NCI-H1092 (cell line): ENCODE results near the gene GPBP1L1.
"Not testable (repeated sequence)": the region's sequence is repeated elsewhere in the genome, so short reads cannot be mapped to it uniquely, and the experiment has no call there.

Source experiments
- DNase-seq: peaks from one replicate; lab custom pipeline; 2025; lab: John Stamatoyannopoulos, UW

Gene GPBP1L1, protein sequence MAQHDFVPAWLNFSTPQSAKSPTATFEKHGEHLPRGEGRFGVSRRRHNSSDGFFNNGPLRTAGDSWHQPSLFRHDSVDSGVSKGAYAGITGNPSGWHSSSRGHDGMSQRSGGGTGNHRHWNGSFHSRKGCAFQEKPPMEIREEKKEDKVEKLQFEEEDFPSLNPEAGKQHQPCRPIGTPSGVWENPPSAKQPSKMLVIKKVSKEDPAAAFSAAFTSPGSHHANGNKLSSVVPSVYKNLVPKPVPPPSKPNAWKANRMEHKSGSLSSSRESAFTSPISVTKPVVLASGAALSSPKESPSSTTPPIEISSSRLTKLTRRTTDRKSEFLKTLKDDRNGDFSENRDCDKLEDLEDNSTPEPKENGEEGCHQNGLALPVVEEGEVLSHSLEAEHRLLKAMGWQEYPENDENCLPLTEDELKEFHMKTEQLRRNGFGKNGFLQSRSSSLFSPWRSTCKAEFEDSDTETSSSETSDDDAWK

DNA sequence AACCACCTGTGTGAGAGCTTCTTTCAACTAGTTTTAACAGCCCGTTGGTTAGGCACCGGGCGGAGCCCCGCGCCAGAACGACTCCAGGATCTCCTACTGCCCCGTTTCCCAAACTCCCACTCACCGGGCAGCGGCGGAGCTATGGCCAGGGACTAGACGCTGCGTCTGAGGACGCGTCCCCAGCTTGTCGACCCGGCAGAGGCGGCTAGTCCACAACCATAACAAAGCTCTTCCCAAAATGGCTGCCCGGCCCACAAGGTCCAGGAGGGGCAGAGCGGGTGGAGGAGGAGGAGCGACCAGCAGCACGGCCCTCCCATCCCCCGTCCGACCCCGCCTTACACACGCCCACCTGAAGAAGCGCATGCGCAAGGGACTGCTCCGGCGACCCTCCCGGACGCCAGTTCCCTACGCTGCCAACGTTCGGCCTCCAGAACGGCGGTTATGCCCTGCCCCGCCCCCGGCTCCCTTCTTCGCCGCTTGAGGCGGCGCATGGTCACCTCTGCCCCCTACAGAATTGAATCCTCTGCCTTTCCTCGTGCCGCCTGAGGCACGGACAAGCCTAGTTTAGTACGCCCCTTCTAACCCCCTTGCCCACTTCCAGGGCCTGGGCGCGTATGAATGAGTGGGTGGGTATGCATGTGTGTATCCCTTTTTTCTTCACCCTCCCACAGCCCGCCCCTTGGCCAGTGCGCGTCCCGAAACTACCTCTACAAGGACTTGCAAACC, at the start of gene GPBP1L1:
Gene GPBP1L1, minus strand, starts transcription at position 246 of the 726 bp plus-strand sequence. CDS start 27,446 bp downstream, outside the sequence.
- DNase-seq, result peak; percentile 99

DNA sequence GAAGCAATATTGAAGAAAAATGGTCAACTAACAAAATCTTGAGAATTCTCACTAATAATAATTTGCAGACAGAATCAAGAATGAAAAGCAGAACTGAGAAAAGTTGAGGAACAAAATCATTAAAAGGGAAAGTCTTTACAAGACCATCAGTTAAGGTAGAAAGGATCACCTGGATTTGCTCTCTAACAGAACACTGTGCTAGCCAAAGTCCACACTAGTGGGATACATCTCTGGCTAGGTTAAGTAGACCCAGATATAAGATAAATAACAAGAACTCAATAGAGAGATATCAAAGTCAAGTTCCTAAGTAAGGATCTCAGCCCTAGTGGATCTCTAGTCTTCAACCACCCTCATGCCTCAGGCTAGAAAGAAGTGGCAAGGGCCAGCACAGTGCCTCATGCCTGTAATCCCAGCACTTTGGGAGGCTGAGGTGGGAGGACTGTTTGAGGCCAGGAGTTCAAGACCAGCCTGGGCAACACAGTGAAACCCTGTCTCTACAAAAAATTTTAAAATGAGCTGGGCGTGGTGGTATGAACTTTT, 44.5 kb upstream of the GPBP1L1 start:
- no peak for DNase-seq

- DNase-seq, result no peak
Observed at GRCh38 chr1:45730075-45730779, 43.9 kb upstream of the GPBP1L1 start.

- DNase-seq, result not testable (repeated sequence)
Observed at GRCh38 chr1:45726007-45726406, 39.7 kb upstream of the GPBP1L1 start.

DNA sequence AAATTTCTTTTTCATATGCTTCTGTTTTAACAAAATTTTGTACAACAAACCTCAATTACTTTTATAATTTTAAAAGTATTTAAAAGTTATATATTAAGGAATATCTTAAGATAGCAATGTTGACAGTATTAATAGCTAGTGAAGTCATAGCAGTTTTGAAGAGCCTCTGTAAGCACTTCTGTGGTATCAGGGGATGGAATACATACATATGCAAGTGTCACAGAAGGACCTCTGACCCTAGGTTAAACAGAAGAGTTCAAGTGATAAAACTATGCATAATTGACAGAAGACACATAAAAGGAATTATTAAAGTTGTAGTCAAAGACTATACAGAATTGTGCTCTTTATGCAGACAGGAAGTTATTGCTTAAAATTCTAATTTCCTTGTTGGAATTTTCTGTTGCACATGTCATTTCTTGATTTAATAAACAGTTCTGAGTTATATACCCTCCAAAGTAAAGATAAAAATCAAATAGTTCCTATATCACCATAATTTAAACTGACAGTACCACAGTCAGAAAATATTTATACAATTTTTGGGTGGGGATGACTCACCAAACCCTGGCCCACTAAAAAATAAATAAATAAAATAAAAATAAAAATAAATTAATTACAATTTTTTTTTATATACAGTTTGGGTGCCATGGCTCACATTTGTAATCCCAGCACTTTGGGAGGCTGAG, 37.1 kb upstream of the GPBP1L1 start:
- DNase-seq, result no peak

DNA sequence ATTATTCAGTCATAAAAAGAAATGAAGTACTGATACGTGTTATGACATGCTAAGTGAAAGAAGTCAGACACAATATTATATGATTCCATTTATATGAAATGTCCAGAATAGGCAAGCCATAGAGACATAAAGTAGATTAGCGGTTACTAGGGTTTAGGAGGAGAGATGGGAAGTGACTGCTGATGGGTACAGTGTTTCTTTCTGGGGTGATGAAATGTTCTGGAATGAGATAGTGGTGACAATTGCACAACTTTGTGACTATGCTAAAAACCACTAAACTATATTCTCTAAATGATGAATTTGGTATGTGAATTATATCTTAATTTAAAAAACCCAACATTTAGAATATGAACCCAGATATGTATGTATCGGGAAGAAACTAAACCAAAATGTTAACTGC, 36.5 kb upstream of the GPBP1L1 start:
- DNase-seq, result no peak

DNA sequence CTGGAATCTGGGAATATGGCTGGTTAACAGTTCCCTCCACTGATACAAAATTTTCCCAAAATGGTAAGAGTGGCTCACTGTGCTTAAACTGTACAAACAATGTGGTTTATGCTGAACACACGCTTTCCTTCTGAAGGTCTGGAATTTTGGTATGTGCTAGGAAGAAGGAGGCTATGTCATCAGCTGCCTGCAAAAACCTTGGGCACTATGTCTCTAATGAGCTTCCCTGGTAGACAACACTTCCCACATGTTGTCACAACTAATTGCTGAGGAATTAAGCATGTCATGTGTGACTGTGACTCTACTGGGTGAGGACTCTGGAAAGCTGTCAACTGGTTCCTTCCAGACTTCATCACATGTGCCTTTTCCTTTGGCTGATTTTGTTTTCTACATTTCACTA, 34.9 kb upstream of the GPBP1L1 start:
- DNase-seq, result no peak

GRCh38 chr1:45718289-45718688, 32.0 kb upstream of the GPBP1L1 start:
- no peak for DNase-seq

DNA sequence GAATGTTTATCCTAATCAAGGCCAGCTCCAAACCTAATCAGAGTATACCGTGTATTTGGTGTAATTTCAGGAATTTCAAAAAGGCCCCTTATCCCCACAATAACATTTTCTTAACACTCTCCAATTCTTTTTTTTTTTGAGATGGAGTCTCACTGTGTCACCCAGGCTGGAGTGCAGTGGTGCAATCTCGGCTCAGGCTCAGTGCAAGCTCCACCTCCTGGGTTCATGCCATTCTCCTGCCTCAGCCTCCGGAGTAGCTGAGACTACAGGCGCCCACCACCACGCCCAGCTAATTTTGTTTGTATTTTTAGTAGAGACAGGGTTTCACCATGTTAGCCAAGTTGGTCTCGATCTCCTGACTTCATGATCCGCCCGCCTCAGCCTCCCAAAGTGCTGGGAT, 31.1 kb upstream of the GPBP1L1 start:
- DNase-seq, result not testable (repeated sequence)

GRCh38 chr1:45716700-45717099, 30.4 kb upstream of the GPBP1L1 start:
- DNase-seq, result no peak

GRCh38 chr1:45713711-45714110, 27.4 kb upstream of the GPBP1L1 start:
- no peak for DNase-seq

DNA sequence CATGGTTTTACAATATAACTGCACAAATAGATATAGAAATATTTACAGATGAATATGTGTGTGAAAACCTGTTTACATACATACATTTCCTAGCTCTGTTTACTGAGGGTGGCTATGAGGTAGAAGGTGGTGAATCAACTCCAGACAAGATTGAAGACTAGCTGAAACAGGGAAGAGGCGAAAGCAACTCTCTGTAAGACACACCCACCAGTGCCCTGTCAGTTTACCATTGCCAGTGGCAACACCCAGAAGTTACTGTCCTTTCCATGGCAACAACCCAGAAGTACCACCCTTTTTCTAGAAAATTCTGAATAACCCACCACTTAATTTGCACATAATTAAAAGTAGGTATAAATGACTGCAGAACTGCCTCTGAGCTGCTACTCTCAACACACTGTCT, 18.3 kb upstream of the GPBP1L1 start:
- no peak for DNase-seq

DNA sequence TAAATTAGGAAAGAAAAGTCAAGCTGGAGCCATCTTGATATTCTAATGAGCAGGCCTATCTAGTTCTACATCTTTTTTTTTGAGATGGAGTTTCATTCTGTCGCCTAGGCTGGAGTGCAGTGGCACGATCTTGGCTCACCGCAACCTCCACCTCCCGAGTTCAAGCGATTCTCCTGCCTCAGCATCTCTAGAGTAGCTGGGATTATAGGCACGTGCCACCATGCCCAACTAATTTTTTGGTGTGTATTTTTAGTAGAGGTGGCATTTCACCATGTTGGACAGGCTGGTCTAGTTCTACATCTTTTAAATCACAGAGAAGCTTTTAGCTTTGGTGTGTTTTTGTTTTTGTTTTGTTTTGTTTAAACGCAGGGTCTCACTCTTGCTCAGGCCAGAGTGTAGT, 8.5 kb upstream of the GPBP1L1 start:
- DNase-seq, result no peak

DNA sequence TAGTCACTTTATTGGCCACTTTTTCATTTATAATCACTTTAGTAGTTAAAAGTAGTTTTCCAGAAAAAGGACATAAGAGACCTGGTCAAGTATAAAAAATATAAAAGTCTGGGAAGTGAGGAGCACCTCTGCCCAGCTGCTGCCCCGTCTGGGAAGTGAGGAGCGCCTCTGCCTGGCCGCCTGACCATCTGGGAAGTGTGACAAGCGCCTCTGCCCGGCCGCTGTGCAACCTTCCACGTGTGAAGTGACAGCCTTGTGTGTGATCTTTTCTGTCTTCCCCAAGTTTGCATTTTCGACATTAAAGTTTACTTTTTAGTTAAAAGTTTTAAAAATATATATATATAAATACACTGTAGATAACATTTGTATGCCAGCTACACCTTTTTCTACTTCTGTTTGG, 7.5 kb upstream of the GPBP1L1 start:
- DNase-seq, result not testable (repeated sequence)

- peak; percentile 93 for DNase-seq
Observed at GRCh38 chr1:45687754-45688740, 1.7 kb upstream of the GPBP1L1 start, which contains the start of gene TMEM69. TMEM69 (plus strand) TSS chr1:45688181; CDS start chr1:45691069, 2,888 bp downstream.

DNA sequence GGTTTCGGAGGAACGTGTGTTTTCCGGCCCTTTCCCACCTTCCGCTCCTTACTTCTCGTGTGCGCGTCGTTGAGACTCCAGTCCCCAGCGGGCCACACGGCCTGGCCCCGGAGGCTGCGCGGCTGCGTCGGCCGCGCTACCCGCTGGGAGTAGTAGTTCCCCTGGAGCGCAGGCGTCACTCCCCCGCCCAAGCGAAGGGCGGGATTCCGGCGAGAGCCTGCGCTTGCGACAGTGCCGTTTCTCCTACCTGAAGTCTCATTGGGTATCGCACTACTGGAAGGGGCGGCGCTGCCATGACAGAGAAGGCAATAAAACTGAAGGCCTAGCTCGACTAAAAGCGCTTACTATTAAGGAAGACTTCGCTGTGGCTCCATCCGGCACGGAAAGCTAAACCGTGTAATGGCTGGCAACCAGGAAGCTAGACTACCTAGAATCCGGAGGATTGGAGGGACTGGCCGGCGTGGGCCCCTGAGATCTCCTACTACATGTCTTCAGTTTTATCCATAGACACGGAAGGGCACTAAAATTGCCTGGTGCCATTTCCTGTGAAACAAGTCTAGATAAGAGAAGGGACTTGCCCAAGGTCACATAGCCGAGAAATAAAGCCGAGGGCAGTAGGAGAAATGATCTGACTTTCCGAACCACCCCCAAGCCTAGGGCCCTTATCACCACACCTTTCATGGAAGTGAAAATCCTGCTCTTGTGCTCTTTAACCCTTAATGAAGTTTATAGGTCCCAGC, 851 bp upstream of the GPBP1L1 start:
- peak; percentile 100 for DNase-seq

GRCh38 chr1:45686015-45686287, 382 bp downstream of the GPBP1L1 start:
- DNase-seq, result peak; percentile 75

- no peak for DNase-seq
Observed at GRCh38 chr1:45685308-45686014, 872 bp downstream of the GPBP1L1 start.

DNA sequence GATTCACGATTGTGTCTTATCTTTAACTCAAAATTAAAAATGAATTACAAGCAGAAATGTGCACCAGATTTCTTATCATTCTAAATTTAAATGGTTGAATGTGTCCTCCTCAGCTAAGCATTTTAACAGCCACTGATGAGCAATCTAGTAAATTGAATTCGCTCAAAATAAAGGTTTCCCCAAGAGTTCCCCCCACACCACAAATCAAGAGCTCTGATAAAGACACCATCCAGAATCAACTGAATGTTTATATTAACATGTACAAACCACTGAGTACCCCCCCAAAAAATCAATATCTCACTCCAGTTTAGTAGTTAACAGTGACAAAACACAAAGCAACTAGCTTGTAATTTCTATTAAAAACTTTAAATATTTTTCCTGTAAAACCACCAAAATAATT, 1.9 kb downstream of the GPBP1L1 start:
- DNase-seq, result no peak
